CD4-positive, alpha-beta T cell treated with Interleukin-1 beta for 1 hour (primary cell): Measurements from ENCODE around the gene CRACR2A.

Experiments
- DNase-seq, 2 donors: peaks; one replicate each; pipeline ENCODE4 v3.0.0-alpha.2; 2020 to 2022

The CRACR2A gene

GRCh38 chr12:3594966-3595365 is 157.9 kb downstream of the CRACR2A start:
- no peak for DNase-seq

- DNase-seq, result no peak
Observed at GRCh38 chr12:3593906-3594483, 158.9 kb downstream of the CRACR2A start.

GRCh38 chr12:3592856-3593625 is 159.9 kb downstream of the CRACR2A start:
- no peak for DNase-seq

GRCh38 chr12:3589745-3590144 is 163.2 kb downstream of the CRACR2A start:
- DNase-seq, result no peak

- no peak for DNase-seq
Observed at GRCh38 chr12:3587402-3588013, 165.4 kb downstream of the CRACR2A start.

- DNase-seq, result no peak
Observed at GRCh38 chr12:3583656-3584334, 169.1 kb downstream of the CRACR2A start.

GRCh38 chr12:3580094-3580749 is 172.7 kb downstream of the CRACR2A start:
- no peak for DNase-seq

GRCh38 chr12:3579446-3580093 is 173.3 kb downstream of the CRACR2A start:
- no peak for DNase-seq

GRCh38 chr12:3578557-3578956 is 174.4 kb downstream of the CRACR2A start:
- no peak for DNase-seq

- DNase-seq, result no peak
Observed at GRCh38 chr12:3576891-3577290, 176.0 kb downstream of the CRACR2A start.

GRCh38 chr12:3574986-3575385 is 177.9 kb downstream of the CRACR2A start:
- DNase-seq, result no peak

GRCh38 chr12:3572560-3572959 is 180.3 kb downstream of the CRACR2A start:
- no peak for DNase-seq

GRCh38 chr12:3571724-3572123 is 181.2 kb downstream of the CRACR2A start:
- DNase-seq, result no peak

- DNase-seq, result no peak
Observed at GRCh38 chr12:3571323-3571722, 181.6 kb downstream of the CRACR2A start.

- no peak for DNase-seq
Observed at GRCh38 chr12:3568695-3569094, 184.2 kb downstream of the CRACR2A start.

- DNase-seq, result no peak
Observed at GRCh38 chr12:3565985-3566384, 186.9 kb downstream of the CRACR2A start.
